OCI-LY7 (cell line): Measurements from ENCODE around the gene OAT. TPM values are rescaled to one million over a fixed set of nuclear protein-coding genes. Genes with fewer than 3 reads are reported as not detected.

Experiments
- BruUV-seq: library from RNA; stranded (reverse); fragments of 400-500 nt; replicated peaks from 2 replicates; lab custom pipeline; 2021; lab: Mats Ljungman, UMichigan
- CTCF ChIA-PET: fragments of 300-600 bp; sonication (Branson Sonifier 250); formaldehyde crosslinking; loops from one replicate; lab custom pipeline; 2022; ENCODE audit warnings: antibody characterized with exemption; ENCODE audit not compliant: unreplicated experiment; lab: Charles Lee
- POLR2A ChIA-PET: fragments of 300-600 bp; sonication (Branson Sonifier 250); formaldehyde crosslinking; loops from one replicate; lab custom pipeline; 2022; ENCODE audit warnings: antibody characterized with exemption; lab: Charles Lee
- DNase-seq: peaks from one replicate; pipeline ENCODE4 v3.0.0-alpha.2; 2015; ENCODE audit warnings: low spot score
- H2AFZ ChIP-seq: fragments of 200-600 bp; sonication (generic), shearing (Covaris generic); 2 replicates; pipeline ENCODE4 v1.6.1; 2014; ENCODE audit warnings: mild to moderate bottlenecking, antibody characterized with exemption, low read length, moderate library complexity
- H3K27ac ChIP-seq: fragments of 200-600 bp; sonication (generic); 2 replicates; pipeline ENCODE4 v1.5.1; 2014; ENCODE audit warnings: mixed run types, low read depth, mild to moderate bottlenecking, moderate library complexity, low read length, inconsistent platforms; ENCODE audit not compliant: poor library complexity, severe bottlenecking
- H3K36me3 ChIP-seq: fragments of 200-600 bp; sonication (generic); 2 replicates; pipeline ENCODE4 v1.6.1; 2014; ENCODE audit warnings: mild to moderate bottlenecking, antibody characterized with exemption, low read length, moderate library complexity, mixed read lengths; ENCODE audit not compliant: insufficient read depth
- H3K4me1 ChIP-seq: fragments of 200-600 bp; sonication (generic); 2 replicates; pipeline ENCODE4 v1.5.1; 2014; ENCODE audit warnings: mild to moderate bottlenecking, low read length; ENCODE audit not compliant: insufficient read depth, poor library complexity, severe bottlenecking
- H3K4me2 ChIP-seq: fragments of 200-600 bp; sonication (generic); 2 replicates; pipeline ENCODE4 v1.6.1; 2014; ENCODE audit warnings: mild to moderate bottlenecking, low read length
- H3K4me3 ChIP-seq: fragments of 200-600 bp; sonication (generic); 2 replicates; pipeline ENCODE4 v1.5.1; 2014; ENCODE audit warnings: mild to moderate bottlenecking, low read depth, low read length; ENCODE audit not compliant: poor library complexity, severe bottlenecking
- H3K79me2 ChIP-seq: fragments of 200-600 bp; sonication (generic); 2 replicates; pipeline ENCODE4 v1.6.1; 2016; ENCODE audit warnings: low read depth, mild to moderate bottlenecking, low read length, moderate library complexity, mixed read lengths; ENCODE audit not compliant: insufficient read depth
- H3K9me2 ChIP-seq: fragments of 200-600 bp; sonication (generic); 2 replicates; pipeline ENCODE4 v1.6.1; 2016; ENCODE audit warnings: mild to moderate bottlenecking, low read length, mixed read lengths; ENCODE audit not compliant: insufficient read depth
- H3K9me3 ChIP-seq: fragments of 200-600 bp; sonication (generic); 2 replicates; pipeline ENCODE4 v1.6.1; 2014; ENCODE audit warnings: mild to moderate bottlenecking, mixed run types, low read length, mixed read lengths
- H4K20me1 ChIP-seq: fragments of 200-600 bp; sonication (generic); 2 replicates; pipeline ENCODE4 v1.6.1; 2014; ENCODE audit warnings: mild to moderate bottlenecking, antibody characterized with exemption, low read length, moderate library complexity, mixed read lengths; ENCODE audit not compliant: insufficient read depth
- CTCF ChIP-seq: fragments of 200-600 bp; sonication (generic); conservative IDR thresholded peaks from 2 replicates; pipeline ENCODE4 v1.5.1; 2014; ENCODE audit warnings: mild to moderate bottlenecking, antibody characterized with exemption, low read length, moderate library complexity, mixed read lengths
- EZH2phosphoT487 ChIP-seq: fragments of 200-600 bp; sonication (generic); IDR thresholded peaks from 2 replicates; pipeline ENCODE4 v1.6.1; 2018; ENCODE audit warnings: low read depth, borderline replicate concordance, mild to moderate bottlenecking, mixed run types, antibody characterized with exemption, low read length, moderate library complexity, mixed read lengths
- intact Hi-C: fragments of 100-400 bp; cut with micrococcal nuclease; formaldehyde crosslinking; loops from one replicate; pipeline ENCODE4 v1.10.0; 2022; ENCODE audit not compliant: unreplicated experiment
- total RNA-seq, 2 experiments: library from RNA; depleted of rRNA in 1 of 2; stranded (reverse); fragments of >200 nt in 1 of 2; shearing (Covaris generic) in 1 of 2; gene quantifications; 2 replicates each; pipeline ENCODE4 v1.2.3, GENCODE V29; 2014 to 2022

OAT gene
- total RNA-seq, 2 experiments from 2014 or later, result 13.5 to 27.1 TPM

GRCh38 chr10:124455441-124455840 is 36.7 kb upstream of the OAT start:
- Histone ChIP-seq H3K9me3 (no peaks in the 10 kb centered on the region), H3K36me3 (no peaks in the 10 kb centered on the region), H3K27ac (no peak overlapping the region), H3K4me3 (no peak overlapping the region), H4K20me1 (no peaks in the 10 kb centered on the region), H3K9me2 (no peaks in the 10 kb centered on the region), H3K4me2 (no peak overlapping the region), H3K4me1 (no peaks in the 10 kb centered on the region), H2AFZ (no peak overlapping the region), H3K79me2 (no peaks in the 10 kb centered on the region)
- CTCF ChIA-PET, result no interaction called here
- POLR2A ChIA-PET, result interaction anchor here (0.6 kb wide), 1 partner anchor 46 kb away, joined by 4 read pairs; no protein-coding TSS in a partner anchor
- TF ChIP-seq EZH2phosphoT487, result no peak
- no peak for TF ChIP-seq CTCF
- DNase-seq, result no peak
- intact Hi-C loops, result no loop called here
- no TSS peak for BruUV-seq

GRCh38 chr10:124453960-124454610 is 35.4 kb upstream of the OAT start:
- intact Hi-C loops, result no loop called here
- no peaks in the 10 kb centered on the region for H4K20me1 ChIP-seq
- no peaks in the 10 kb centered on the region for H3K36me3 ChIP-seq
- TF ChIP-seq EZH2phosphoT487, result no peak
- TF ChIP-seq CTCF, result no peak
- H2AFZ ChIP-seq, result no peak overlapping the region
- no peak overlapping the region for H3K4me2 ChIP-seq
- H3K79me2 ChIP-seq, result no peaks in the 10 kb centered on the region
- no peaks in the 10 kb centered on the region for H3K9me3 ChIP-seq
- H3K4me1 ChIP-seq, result no peaks in the 10 kb centered on the region
- BruUV-seq, result no TSS peak
- POLR2A ChIA-PET, result interaction anchor here (0.6 kb wide), 2 partner anchors 30 to 318 kb away, joined by 3 to 4 read pairs; no protein-coding TSS in a partner anchor
- CTCF ChIA-PET, result no interaction called here
- no peak for DNase-seq
- H3K9me2 ChIP-seq, result no peaks in the 10 kb centered on the region
- H3K4me3 ChIP-seq, result no peak overlapping the region
- H3K27ac ChIP-seq, result no peak overlapping the region

- no peak for DNase-seq
- H4K20me1 ChIP-seq, result no peaks in the 10 kb centered on the region
- no peaks in the 10 kb centered on the region for H3K79me2 ChIP-seq
- BruUV-seq, result no TSS peak
- ChIA-PET CTCF (no interaction called here), POLR2A (no interaction called here)
- intact Hi-C loops, result no loop called here
- H3K9me3 ChIP-seq, result no peaks in the 10 kb centered on the region
- H3K9me2 ChIP-seq, result no peaks in the 10 kb centered on the region
- no peak overlapping the region for H3K27ac ChIP-seq
- TF ChIP-seq EZH2phosphoT487 (no peak), CTCF (no peak)
- no peak overlapping the region for H2AFZ ChIP-seq
- no peak overlapping the region for H3K4me3 ChIP-seq
- no peaks in the 10 kb centered on the region for H3K36me3 ChIP-seq
- H3K4me2 ChIP-seq, result no peak overlapping the region
- H3K4me1 ChIP-seq, result no peaks in the 10 kb centered on the region
These were observed 32.6 kb upstream of the OAT start for GRCh38 chr10:124451276-124451675.
